SK-N-SH (cell line): ENCODE measurements around the gene KIF19. TPM values are rescaled to one million over a fixed set of nuclear protein-coding genes. Genes with fewer than 3 reads are reported as not detected.

Experiments used
- CTCF ChIA-PET: fragments of 300-600, 350-600 bp; formaldehyde crosslinking; extraction: SDS; loops from one replicate; lab custom pipeline; 2021; lab: Yijun Ruan, JAX
- POLR2A ChIA-PET: fragments of 350-600 bp; sonication (Branson Sonifier 250); formaldehyde crosslinking; extraction: SDS; loops from one replicate; lab custom pipeline; 2020; ENCODE audit warnings: antibody characterized with exemption, inconsistent platforms; lab: Yijun Ruan, JAX
- DNase-seq: peaks from one replicate; pipeline ENCODE4 v3.0.0; 2012
- H2AFZ ChIP-seq: fragments of 200-600 bp; sonication (generic); 2 replicates; pipeline ENCODE4 v1.8.1; 2016; ENCODE audit warnings: antibody characterized with exemption, mild to moderate bottlenecking, low read depth
- H3F3A ChIP-seq: fragments of 200-600 bp; sonication (generic); replicated peaks from 2 replicates; pipeline ENCODE3; 2016; ENCODE audit warnings: antibody characterized with exemption, mild to moderate bottlenecking; ENCODE audit not compliant: insufficient read depth
- H3K27ac ChIP-seq, 2 experiments: fragments of 200-500 bp in 1 of 2; fragments of 200-600 bp in 1 of 2; sonication (Bioruptor generic) in 1 of 2; sonication (generic), shearing (Covaris generic) in 1 of 2; 2 replicates each; pipeline versions ENCODE4 v1.5.1 to v1.6.1; 2014 to 2016; ENCODE audit warnings: low read depth in 2 of 2, inconsistent platforms in 1 of 2, low read length in 1 of 2, mild to moderate bottlenecking in 1 of 2, mixed read lengths in 1 of 2
- H3K27me3 ChIP-seq: fragments of 200-600 bp; sonication (generic), shearing (Covaris generic); 2 replicates; pipeline ENCODE4 v1.6.1; 2016; ENCODE audit warnings: mixed run types; ENCODE audit not compliant: insufficient read depth
- H3K36me3 ChIP-seq, 2 experiments: fragments of 200-500 bp in 1 of 2; fragments of 200-600 bp in 1 of 2; sonication (Bioruptor generic) in 1 of 2; sonication (generic) in 1 of 2; replicated peaks in 1 of 2; 2 replicates each; pipeline versions ENCODE3 to v1.5.1; 2014 to 2016; ENCODE audit warnings: low read length in 1 of 2, mild to moderate bottlenecking in 1 of 2; ENCODE audit not compliant: insufficient read depth in 2 of 2, control insufficient read depth in 1 of 2
- H3K4me1 ChIP-seq, 2 experiments: fragments of 200-500 bp in 1 of 2; fragments of 200-600 bp in 1 of 2; sonication (Bioruptor generic) in 1 of 2; sonication (generic), shearing (Covaris generic) in 1 of 2; 2 replicates each; pipeline versions ENCODE4 v1.5.1 to v1.6.1; 2014 to 2016; ENCODE audit warnings: low read depth in 1 of 2, low read length in 1 of 2, mixed run types in 1 of 2; ENCODE audit not compliant: insufficient read depth in 2 of 2, control insufficient read depth in 1 of 2
- H3K4me2 ChIP-seq: fragments of 200-600 bp; sonication (generic), shearing (Covaris generic); 2 replicates; pipeline ENCODE4 v1.6.1; 2017; ENCODE audit warnings: mixed run types
- H3K4me3 ChIP-seq, 2 experiments: fragments of 200-500 bp in 1 of 2; fragments of 200-600 bp in 1 of 2; sonication (Bioruptor generic) in 1 of 2; sonication (generic), shearing (Covaris generic) in 1 of 2; 2 replicates each; pipeline versions ENCODE4 v1.5.1 to v1.8.1; 2014 to 2016; ENCODE audit warnings: low read depth in 2 of 2, inconsistent platforms in 1 of 2, low read length in 1 of 2, mild to moderate bottlenecking in 1 of 2, mixed read lengths in 1 of 2, moderate library complexity in 1 of 2
- H3K79me2 ChIP-seq: fragments of 200-600 bp; sonication (generic); 2 replicates; pipeline ENCODE4 v1.8.1; 2017; ENCODE audit warnings: mild to moderate bottlenecking; ENCODE audit not compliant: insufficient read depth
- H3K9ac ChIP-seq: fragments of 200-600 bp; sonication (generic); 2 replicates; pipeline ENCODE4 v1.6.1; 2017; ENCODE audit warnings: mixed run types
- H3K9me2 ChIP-seq: fragments of 200-600 bp; sonication (generic); 2 replicates; pipeline ENCODE4 v1.6.1; 2017; ENCODE audit warnings: mixed run types
- H3K9me3 ChIP-seq: fragments of 200-600 bp; sonication (generic); 2 replicates; pipeline ENCODE4 v1.6.1; 2017; ENCODE audit warnings: mixed run types, mild to moderate bottlenecking, moderate library complexity
- H4K20me1 ChIP-seq: fragments of 200-600 bp; sonication (generic); 2 replicates; pipeline ENCODE4 v1.6.1; 2017; ENCODE audit warnings: mild to moderate bottlenecking, mixed run types; ENCODE audit not compliant: insufficient read depth
- CHD2 ChIP-seq: fragments of 150-350 bp; IDR thresholded peaks from 2 replicates; pipeline ENCODE4 v1.6.1; 2018; ENCODE audit warnings: low read length; ENCODE audit not compliant: partially characterized antibody
- FOXJ3 ChIP-seq: sonication (generic); formaldehyde crosslinking; IDR thresholded peaks from 2 replicates; pipeline ENCODE4 v1.5.1; 2020; ENCODE audit warnings: mild to moderate bottlenecking, missing genetic modification reagents
- GABPA ChIP-seq: IDR thresholded peaks from 2 replicates; pipeline ENCODE4 v1.4.0; 2012; ENCODE audit warnings: low read depth, mild to moderate bottlenecking
- IRF3 ChIP-seq: fragments of 150-350 bp; IDR thresholded peaks from 2 replicates; pipeline ENCODE4 v1.6.1; 2016; ENCODE audit warnings: mild to moderate bottlenecking, low read depth, low read length
- MAX ChIP-seq: IDR thresholded peaks from 2 replicates; pipeline ENCODE4 v1.4.0; 2012; ENCODE audit warnings: low read depth
- MXI1 ChIP-seq: IDR thresholded peaks from 2 replicates; pipeline ENCODE4 v1.6.1; 2012; ENCODE audit warnings: mild to moderate bottlenecking, low read depth, low read length, improper control_type of control experiment
- POLR2AphosphoS5 ChIP-seq: IDR thresholded peaks from 2 replicates; pipeline ENCODE4 v1.6.1; 2012; ENCODE audit warnings: low read depth, low read length
- RAD21 ChIP-seq: IDR thresholded peaks from 2 replicates; pipeline ENCODE4 v1.6.1; 2012; ENCODE audit warnings: mild to moderate bottlenecking, low read length
- REST ChIP-seq: IDR thresholded peaks from 2 replicates; pipeline ENCODE4 v1.6.1; 2012; ENCODE audit warnings: mild to moderate bottlenecking, low read depth, low read length, moderate library complexity
- SMC3 ChIP-seq: IDR thresholded peaks from 2 replicates; pipeline ENCODE4 v1.6.1; 2012; ENCODE audit warnings: low read depth, low read length, improper control_type of control experiment
- TAF1 ChIP-seq: IDR thresholded peaks from 2 replicates; pipeline ENCODE4 v1.6.1; 2012; ENCODE audit warnings: low read depth, mild to moderate bottlenecking, low read length, moderate library complexity, borderline replicate concordance
- TEAD4 ChIP-seq: IDR thresholded peaks from 2 replicates; pipeline ENCODE4 v1.4.0; 2012; ENCODE audit warnings: mild to moderate bottlenecking, borderline replicate concordance; ENCODE audit not compliant: insufficient read depth
- USF1 ChIP-seq: IDR thresholded peaks from 2 replicates; pipeline ENCODE4 v1.4.0; 2012; ENCODE audit warnings: low read depth, borderline replicate concordance
- ZBTB33 ChIP-seq: IDR thresholded peaks from 2 replicates; pipeline ENCODE4 v1.4.0; 2012; ENCODE audit warnings: low read depth, borderline replicate concordance
- WGBS: methylation state at CpG from one replicate; pipeline ENCODE4 v1.1.6; 2017; ENCODE audit warnings: low lambda C conversion rate; 5-methylcytosine and 5-hydroxymethylcytosine counted together
- polyA plus RNA-seq, 3 experiments: library from polyadenylated mRNA; depleted of rRNA; stranded (reverse); fragments of >200 nt; gene quantifications; 2 replicates each; pipeline ENCODE4 v1.2.3, GENCODE V29; 2012

KIF19 gene
- polyA plus RNA-seq, 1 of the 3 experiments (the other 2 are of a cell fraction), result not detected

GRCh38 chr17:74353446-74354060 lies 27.5 kb downstream of the KIF19 start (continued):
- TF ChIP-seq USF1, result no peak
- TF ChIP-seq GABPA, result no peak
- no peak for TF ChIP-seq REST

- Histone ChIP-seq H3K27ac (no peak overlapping the region), H3K4me2 (no peak overlapping the region), H3K36me3 (no peaks in the 10 kb centered on the region), H3K9ac (no peak overlapping the region), H3K4me3 (no peak overlapping the region), H3K4me1 (peaks cover 0 to 2% of the 10 kb centered on the region in 2 experiments; a peak in 1 of 4 replicates), H4K20me1 (no peaks in the 10 kb centered on the region), H2AFZ (no peak overlapping the region), H3K79me2 (no peaks in the 10 kb centered on the region), H3K9me2 (no peaks in the 10 kb centered on the region), H3K27me3 (no peaks in the 10 kb centered on the region), H3F3A (no peaks in the 10 kb centered on the region), H3K9me3 (no peaks in the 10 kb centered on the region)
- no peak for TF ChIP-seq ZBTB33
- TF ChIP-seq TEAD4, result no peak
- no peak for TF ChIP-seq TAF1
- no peak for TF ChIP-seq MXI1
- no peak for TF ChIP-seq MAX
- no peak for TF ChIP-seq FOXJ3 (CRISPR knock-in tag)
- no peak for TF ChIP-seq CHD2
- TF ChIP-seq POLR2AphosphoS5, result no peak
- peak; percentile 54 for TF ChIP-seq RAD21
- TF ChIP-seq IRF3, result no peak
- peak; percentile 55; the same call in 1 of the 2 replicates for TF ChIP-seq SMC3
- 16% methylated on average over 25 of the region's 29 CpGs for WGBS
- CTCF ChIA-PET, result interaction anchor here (1.0 to 12.6 kb wide), 9 partner anchors 9 to 55 kb away, joined by 3 to 194 read pairs (median 8); partner anchors contain the start of genes BTBD17 and GPR142
- peak; percentile 94 for DNase-seq
- POLR2A ChIA-PET, result no interaction called here
These were observed 28.1 kb downstream of the KIF19 start for GRCh38 chr17:74354123-74354522.
